NCI-H2196 (cell line): ENCODE data around the gene TOR1A.
A peak's percentile ranks its signal among the peaks of the same experiment; 100 is the strongest.

Source experiments
- DNase-seq: peaks from one replicate; lab custom pipeline; 2025; ENCODE audit not compliant: unreplicated experiment; lab: John Stamatoyannopoulos, UW

TOR1A gene

GRCh38 chr9:129852579-129852978 lies 28.6 kb upstream of the TOR1A start:
- DNase-seq = no peak

GRCh38 chr9:129851821-129852220 lies 27.9 kb upstream of the TOR1A start:
- DNase-seq = no peak

- no peak for DNase-seq
These were observed 27.1 kb upstream of the TOR1A start for GRCh38 chr9:129850821-129851550.

GRCh38 chr9:129849901-129850300 lies 26.0 kb upstream of the TOR1A start:
- DNase-seq = no peak

GRCh38 chr9:129848712-129849441 lies 24.9 kb upstream of the TOR1A start:
- DNase-seq = no peak

GRCh38 chr9:129845373-129845772 lies 21.4 kb upstream of the TOR1A start:
- DNase-seq = no peak

- no peak for DNase-seq
These were observed 17.1 kb upstream of the TOR1A start for GRCh38 chr9:129841071-129841470.

GRCh38 chr9:129840034-129840433 lies 16.1 kb upstream of the TOR1A start:
- DNase-seq = peak; percentile 68

- DNase-seq = peak; percentile 45
These were observed 15.5 kb upstream of the TOR1A start for GRCh38 chr9:129839324-129840023.

GRCh38 chr9:129838707-129839259 lies 14.8 kb upstream of the TOR1A start:
- DNase-seq = no peak

- DNase-seq = no peak
These were observed 12.5 kb upstream of the TOR1A start for GRCh38 chr9:129836311-129837007.

- no peak for DNase-seq
These were observed 11.9 kb upstream of the TOR1A start for GRCh38 chr9:129835860-129836223.

GRCh38 chr9:129835128-129835859 lies 11.4 kb upstream of the TOR1A start, which contains the start of the genes C9orf78 and USP20:
C9orf78 (minus strand) TSS chr9:129835275; CDS start chr9:129835221, 54 bp downstream.
USP20 (plus strand) TSS chr9:129835458; CDS start chr9:129852556, 17,098 bp downstream.
- DNase-seq = peak; percentile 99

GRCh38 chr9:129834489-129835127 lies 10.7 kb upstream of the TOR1A start:
- no peak for DNase-seq

GRCh38 chr9:129832982-129833381 lies 9.0 kb upstream of the TOR1A start:
- DNase-seq = no peak

GRCh38 chr9:129828969-129829368 lies 5.0 kb upstream of the TOR1A start:
- no peak for DNase-seq

- DNase-seq = no peak
These were observed 4.1 kb upstream of the TOR1A start for GRCh38 chr9:129828051-129828450.

- no peak for DNase-seq
These were observed 2.8 kb upstream of the TOR1A start for GRCh38 chr9:129826759-129827158.

- DNase-seq = no peak
These were observed 2.4 kb upstream of the TOR1A start for GRCh38 chr9:129826344-129826743.

GRCh38 chr9:129823542-129823934 lies 398 bp downstream of the TOR1A start:
- DNase-seq = no peak
